DND-41 (cell line): ENCODE results near the gene TGM4.

Experiments
- EZH2 ChIP-seq: IDR thresholded peaks from 3 replicates; pipeline ENCODE4 v1.6.1; 2012; ENCODE audit warnings: borderline replicate concordance, low read depth, mild to moderate bottlenecking, moderate library complexity, low read length, inconsistent platforms; ENCODE audit not compliant: severe bottlenecking
- TF ChIP-seq, protein P1 (sequence below): IDR thresholded peaks from 2 replicates; pipeline ENCODE4 v1.5.1; 2012; ENCODE audit warnings: borderline replicate concordance, low read length, moderate library complexity, mild to moderate bottlenecking; ENCODE audit not compliant: poor library complexity, severe bottlenecking; ENCODE audit errors: extremely low read depth

DNA sequence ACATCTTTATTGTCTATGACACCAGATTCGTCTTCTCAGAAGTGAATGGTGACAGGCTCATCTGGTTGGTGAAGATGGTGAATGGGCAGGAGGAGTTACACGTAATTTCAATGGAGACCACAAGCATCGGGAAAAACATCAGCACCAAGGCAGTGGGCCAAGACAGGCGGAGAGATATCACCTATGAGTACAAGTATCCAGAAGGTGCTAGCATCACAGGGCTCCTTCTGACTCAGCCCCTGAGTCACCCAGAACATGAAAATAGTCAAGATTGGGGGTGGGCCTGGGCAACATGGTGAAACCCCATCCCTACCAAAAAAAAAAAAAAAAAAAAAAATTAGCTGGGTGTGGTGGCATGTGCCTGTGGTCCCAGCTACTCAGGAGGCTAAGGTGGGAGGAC lies 32.6 kb downstream of the TGM4 start:
- no peak for TF ChIP-seq EZH2
- TF ChIP-seq, protein P1, sequence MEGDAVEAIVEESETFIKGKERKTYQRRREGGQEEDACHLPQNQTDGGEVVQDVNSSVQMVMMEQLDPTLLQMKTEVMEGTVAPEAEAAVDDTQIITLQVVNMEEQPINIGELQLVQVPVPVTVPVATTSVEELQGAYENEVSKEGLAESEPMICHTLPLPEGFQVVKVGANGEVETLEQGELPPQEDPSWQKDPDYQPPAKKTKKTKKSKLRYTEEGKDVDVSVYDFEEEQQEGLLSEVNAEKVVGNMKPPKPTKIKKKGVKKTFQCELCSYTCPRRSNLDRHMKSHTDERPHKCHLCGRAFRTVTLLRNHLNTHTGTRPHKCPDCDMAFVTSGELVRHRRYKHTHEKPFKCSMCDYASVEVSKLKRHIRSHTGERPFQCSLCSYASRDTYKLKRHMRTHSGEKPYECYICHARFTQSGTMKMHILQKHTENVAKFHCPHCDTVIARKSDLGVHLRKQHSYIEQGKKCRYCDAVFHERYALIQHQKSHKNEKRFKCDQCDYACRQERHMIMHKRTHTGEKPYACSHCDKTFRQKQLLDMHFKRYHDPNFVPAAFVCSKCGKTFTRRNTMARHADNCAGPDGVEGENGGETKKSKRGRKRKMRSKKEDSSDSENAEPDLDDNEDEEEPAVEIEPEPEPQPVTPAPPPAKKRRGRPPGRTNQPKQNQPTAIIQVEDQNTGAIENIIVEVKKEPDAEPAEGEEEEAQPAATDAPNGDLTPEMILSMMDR: no peak
